HG03442 (cell line): ENCODE data around the gene ZCCHC9.
"Not testable (repeated sequence)": the region's sequence is repeated elsewhere in the genome, so short reads cannot be mapped to it uniquely, and the experiment has no call there.

ENCODE experiments used
- ATAC-seq: cut with Tn5 transposase; IDR thresholded peaks from one replicate; pipeline ENCODE4 v1.9.1; 2021; ENCODE audit warnings: mild to moderate bottlenecking, moderate library complexity; ENCODE audit not compliant: unreplicated experiment

The ZCCHC9 gene

GRCh38 chr5:81305785-81306184 is 4.4 kb downstream of the ZCCHC9 start:
- ATAC-seq: no peak

- no peak for ATAC-seq
Observed at GRCh38 chr5:81308836-81309235, 7.4 kb downstream of the ZCCHC9 start.

- no peak for ATAC-seq
Observed at GRCh38 chr5:81310402-81311063, 9.1 kb downstream of the ZCCHC9 start.

GRCh38 chr5:81313278-81313677 is 11.9 kb downstream of the ZCCHC9 start:
- ATAC-seq: no peak

GRCh38 chr5:81313686-81314085 is 12.3 kb downstream of the ZCCHC9 start:
- ATAC-seq: no peak

GRCh38 chr5:81314581-81314980 is 13.2 kb downstream of the ZCCHC9 start:
- no peak for ATAC-seq

- no peak for ATAC-seq
Observed at GRCh38 chr5:81315336-81315735, 13.9 kb downstream of the ZCCHC9 start.

GRCh38 chr5:81315830-81316229 is 14.4 kb downstream of the ZCCHC9 start:
- ATAC-seq: no peak

GRCh38 chr5:81316571-81316970 is 15.2 kb downstream of the ZCCHC9 start:
- ATAC-seq: no peak

- no peak for ATAC-seq
Observed at GRCh38 chr5:81317536-81317935, 16.1 kb downstream of the ZCCHC9 start.

- no peak for ATAC-seq
Observed at GRCh38 chr5:81326554-81326953, 25.2 kb downstream of the ZCCHC9 start.

- no peak for ATAC-seq
Observed at GRCh38 chr5:81334304-81335061, 33.1 kb downstream of the ZCCHC9 start.

GRCh38 chr5:81335946-81336345 is 34.6 kb downstream of the ZCCHC9 start:
- ATAC-seq: no peak

- no peak for ATAC-seq
Observed at GRCh38 chr5:81336556-81336955, 35.2 kb downstream of the ZCCHC9 start.

GRCh38 chr5:81337803-81338202 is 36.4 kb downstream of the ZCCHC9 start:
- no peak for ATAC-seq

- not testable (repeated sequence) for ATAC-seq
Observed at GRCh38 chr5:81338213-81338612, 36.8 kb downstream of the ZCCHC9 start.

- no peak for ATAC-seq
Observed at GRCh38 chr5:81344736-81345135, 43.3 kb downstream of the ZCCHC9 start.

- no peak for ATAC-seq
Observed at GRCh38 chr5:81345411-81346003, 44.1 kb downstream of the ZCCHC9 start.

- no peak for ATAC-seq
Observed at GRCh38 chr5:81349161-81349560, 47.8 kb downstream of the ZCCHC9 start.

GRCh38 chr5:81350507-81350906 is 49.1 kb downstream of the ZCCHC9 start:
- ATAC-seq: no peak

GRCh38 chr5:81353189-81353588 is 51.8 kb downstream of the ZCCHC9 start:
- no peak for ATAC-seq

GRCh38 chr5:81354093-81354492 is 52.7 kb downstream of the ZCCHC9 start:
- ATAC-seq: no peak
